Activated CD4-positive, alpha-beta T cell treated with anti-CD3 and anti-CD28 coated beads for 24 hours (primary cell): ENCODE data around the gene PRICKLE4.
"Not testable (repeated sequence)": the region's sequence is repeated elsewhere in the genome, so short reads cannot be mapped to it uniquely, and the experiment has no call there.

Experiments used
- DNase-seq, 2 donors: peaks; one replicate each; pipeline ENCODE4 v3.0.0-alpha.2; 2020; ENCODE audit warnings: low read depth in 2 of 2

PRICKLE4 gene

GRCh38 chr6:41744236-41744787 lies 36.3 kb upstream of the PRICKLE4 start:
- DNase-seq, result no peak

GRCh38 chr6:41746107-41746506 lies 34.5 kb upstream of the PRICKLE4 start:
- no peak for DNase-seq

GRCh38 chr6:41747256-41748101 lies 33.1 kb upstream of the PRICKLE4 start, which contains the start of gene PGC:
Gene PGC, minus strand, starts transcription at chr6:41747397. Its CDS starts 63 bp downstream, at chr6:41747334.
- DNase-seq, result no peak

- DNase-seq, result no peak
These were observed 32.5 kb upstream of the PRICKLE4 start for GRCh38 chr6:41748102-41748477.

GRCh38 chr6:41748542-41748941 lies 32.0 kb upstream of the PRICKLE4 start:
- no peak for DNase-seq

GRCh38 chr6:41750374-41750773 lies 30.2 kb upstream of the PRICKLE4 start:
- DNase-seq, result no peak

- no peak for DNase-seq
These were observed 24.7 kb upstream of the PRICKLE4 start for GRCh38 chr6:41755895-41756294.

- DNase-seq, result no peak
These were observed 24.2 kb upstream of the PRICKLE4 start for GRCh38 chr6:41756354-41756753.

- DNase-seq, result no peak
These were observed 23.3 kb upstream of the PRICKLE4 start for GRCh38 chr6:41757271-41757670.

GRCh38 chr6:41757931-41758640 lies 22.5 kb upstream of the PRICKLE4 start:
- DNase-seq, result no peak

- no peak for DNase-seq
These were observed 21.9 kb upstream of the PRICKLE4 start for GRCh38 chr6:41758641-41759035.

GRCh38 chr6:41759106-41759904 lies 21.3 kb upstream of the PRICKLE4 start:
- no peak for DNase-seq

- DNase-seq, result no peak
These were observed 20.5 kb upstream of the PRICKLE4 start for GRCh38 chr6:41759905-41760579.

GRCh38 chr6:41763470-41763869 lies 17.1 kb upstream of the PRICKLE4 start:
- no peak for DNase-seq

- DNase-seq, result not testable (repeated sequence)
These were observed 14.4 kb upstream of the PRICKLE4 start for GRCh38 chr6:41766043-41766664.

- DNase-seq, result no peak
These were observed 13.3 kb upstream of the PRICKLE4 start for GRCh38 chr6:41767112-41767833.

- no peak for DNase-seq
These were observed 11.9 kb upstream of the PRICKLE4 start for GRCh38 chr6:41768545-41769308.

GRCh38 chr6:41769376-41769775 lies 11.2 kb upstream of the PRICKLE4 start:
- DNase-seq, result no peak

- no peak for DNase-seq
These were observed 10.1 kb upstream of the PRICKLE4 start for GRCh38 chr6:41770381-41771057.
